NT2/D1 (cell line): ENCODE data around the gene FAP.

ENCODE experiments used
- SUZ12 ChIP-seq: IDR thresholded peaks from 2 replicates; pipeline ENCODE4 v1.6.1; 2011; ENCODE audit not compliant: insufficient read length, insufficient read depth; ENCODE audit errors: extremely low read depth
- YY1 ChIP-seq: IDR thresholded peaks from 2 replicates; pipeline ENCODE4 v1.6.1; 2011; ENCODE audit not compliant: insufficient read length, insufficient read depth
- ZNF274 ChIP-seq: IDR thresholded peaks from 2 replicates; pipeline ENCODE4 v1.6.1; 2011; ENCODE audit warnings: mild to moderate bottlenecking, low read depth, low read length

DNA sequence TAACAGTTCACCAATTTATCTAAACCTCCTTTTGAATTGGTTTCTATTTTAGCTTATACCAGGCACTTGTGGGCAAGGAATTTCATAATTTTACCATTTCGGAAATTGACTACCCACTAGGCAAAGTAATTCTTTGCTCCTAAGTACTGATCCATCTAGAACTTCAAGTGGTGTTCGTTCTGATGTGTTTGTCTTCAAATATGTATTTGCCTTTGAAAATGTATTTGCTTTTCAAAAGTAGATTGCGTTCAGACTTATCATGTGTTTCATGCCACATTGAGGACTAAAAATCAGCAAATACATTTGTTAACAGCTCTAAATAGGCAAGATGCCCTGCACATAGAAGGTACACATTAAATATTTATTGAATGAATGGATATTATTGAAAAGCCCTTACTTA lies 48.5 kb upstream of the FAP start:
- no peak for TF ChIP-seq SUZ12
- TF ChIP-seq YY1: no peak
- no peak for TF ChIP-seq ZNF274
